ENCODE measurements around the gene FAM117A. TPM values are rescaled to one million over a fixed set of nuclear protein-coding genes. Genes with fewer than 3 reads are reported as not detected.

FAM117A gene
- total RNA-seq, 1 experiment from 2014 or later = 9.7 TPM

Other genes starting within 250 kb of the FAM117A start
- 0.26 and 1.2 TPM in 2 replicates for gene NXPH3, start 188.3 kb downstream of the FAM117A start, total RNA-seq (2014; rRNA removed)
- gene SPOP, start 86.0 kb downstream of the FAM117A start, total RNA-seq (2014; rRNA removed) = 52.9 and 54.7 TPM in 2 replicates
- 199 and 211 TPM in 2 replicates for gene SLC35B1, start 56.2 kb downstream of the FAM117A start, total RNA-seq (2014; rRNA removed)
- 39.1 and 45.8 TPM in 2 replicates for gene KAT7, start 24.6 kb upstream of the FAM117A start, total RNA-seq (2014; rRNA removed)
- not detected in 2 replicates for gene TAC4, start 83.9 kb upstream of the FAM117A start, total RNA-seq (2014; rRNA removed)
- gene DLX4, start 205.1 kb upstream of the FAM117A start, total RNA-seq (2014; rRNA removed) = 0.35 and 0.44 TPM in 2 replicates
- 0.18 and 0.23 TPM in 2 replicates for gene DLX3, start 231.1 kb upstream of the FAM117A start, total RNA-seq (2014; rRNA removed)

Data from PC-3 (cell line).